HCT116 (cell line): Measurements from ENCODE around the gene LRRC51. TPM values are rescaled to one million over a fixed set of nuclear protein-coding genes. Genes with fewer than 3 reads are reported as not detected.

Experiments
- ATAC-seq: fragments of 200-7000 bp; cut with Tn5 transposase; 2 replicates; pipeline ENCODE4 v1.9.1; 2020; ENCODE audit warnings: mild to moderate bottlenecking, moderate library complexity
- BruUV-seq: library from RNA; stranded (reverse); fragments of 400-500 nt; replicated peaks from 2 replicates; lab custom pipeline; 2021; lab: Mats Ljungman, UMichigan
- CTCF ChIA-PET: fragments of 300-600 bp; sonication (Branson Sonifier 250); formaldehyde crosslinking; loops from one replicate; lab custom pipeline; 2021; ENCODE audit warnings: antibody characterized with exemption; lab: Charles Lee
- POLR2A ChIA-PET: fragments of 300-600, 350-600 bp; sonication (Branson Sonifier 250); formaldehyde crosslinking; loops from one replicate; lab custom pipeline; 2021; ENCODE audit warnings: antibody characterized with exemption; lab: Charles Lee
- RAD21 ChIA-PET, 2 experiments: fragments of 300-600 bp; sonication (Branson Sonifier 250); formaldehyde crosslinking; loops; one replicate each; lab custom pipeline; 2023; ENCODE audit warnings: low total read pairs in 2 of 2; ENCODE audit not compliant: uncharacterized antibody in 2 of 2, unreplicated experiment in 2 of 2, low non-redundant PET in 1 of 2; lab: Charles Lee
- DNase-seq: peaks from one replicate; pipeline ENCODE4 v3.0.0-alpha.2; 2010; ENCODE audit warnings: low read depth, low spot score
- H2AFZ ChIP-seq: fragments of 200-600 bp; shearing (Covaris generic), sonication (generic); 2 replicates; pipeline ENCODE4 v1.6.1; 2017; ENCODE audit warnings: low read depth, mixed run types, mixed read lengths, antibody characterized with exemption, low read length; ENCODE audit not compliant: poor library complexity, severe bottlenecking
- H3K27ac ChIP-seq: 2 replicates; pipeline ENCODE4 v1.5.1; 2012; ENCODE audit warnings: low read depth, low read length
- H3K27me3 ChIP-seq: fragments of 200-600 bp; sonication (generic); 2 replicates; pipeline ENCODE4 v1.6.1; 2016; ENCODE audit warnings: mixed run types, low read length, mixed read lengths; ENCODE audit not compliant: insufficient read depth
- H3K36me3 ChIP-seq, 2 experiments: fragments of 200-500 bp in 1 of 2; fragments of 200-600 bp in 1 of 2; sonication (Bioruptor generic) in 1 of 2; sonication (generic) in 1 of 2; 2 replicates each; pipeline versions ENCODE4 v1.5.1 to v1.6.1; 2014 to 2016; ENCODE audit warnings: low read length in 2 of 2, inconsistent platforms in 1 of 2, mixed read lengths in 1 of 2, mixed run types in 1 of 2; ENCODE audit not compliant: insufficient read depth in 2 of 2, control insufficient read depth in 1 of 2
- H3K4me1 ChIP-seq, 2 experiments: fragments of 200-600 bp in 1 of 2; sonication (generic) in 1 of 2; 2 replicates each; pipeline versions ENCODE4 v1.5.1 to v1.6.1; 2012 to 2017; ENCODE audit warnings: low read length in 2 of 2, inconsistent platforms in 1 of 2, mild to moderate bottlenecking in 1 of 2, mixed read lengths in 1 of 2, mixed run types in 1 of 2, moderate library complexity in 1 of 2; ENCODE audit not compliant: insufficient read depth in 2 of 2, control insufficient read depth in 1 of 2
- H3K4me2 ChIP-seq: fragments of 200-600 bp; sonication (generic); 2 replicates; pipeline ENCODE4 v1.6.1; 2017; ENCODE audit warnings: mixed run types, low read length, mixed read lengths
- H3K4me3 ChIP-seq, 2 experiments: fragments of 200-600 bp in 1 of 2; sonication (generic) in 1 of 2; replicated peaks in 1 of 2; 2 replicates each; pipeline ENCODE4 v1.5.1; 2011 to 2016; ENCODE audit warnings: low read length in 2 of 2, control low read depth in 1 of 2, low read depth in 1 of 2, mild to moderate bottlenecking in 1 of 2, mixed read lengths in 1 of 2, mixed run types in 1 of 2
- H3K79me2 ChIP-seq: fragments of 200-600 bp; sonication (generic); 2 replicates; pipeline ENCODE4 v1.6.1; 2017; ENCODE audit warnings: mild to moderate bottlenecking, mixed run types, low read length, moderate library complexity, mixed read lengths; ENCODE audit not compliant: insufficient read depth
- H3K9ac ChIP-seq: fragments of 200-600 bp; sonication (generic); 2 replicates; pipeline ENCODE4 v1.6.1; 2016; ENCODE audit warnings: low read length, mixed read lengths
- H3K9me2 ChIP-seq: fragments of 200-600 bp; sonication (generic), shearing (Covaris generic); 2 replicates; pipeline ENCODE4 v1.6.1; 2017; ENCODE audit warnings: mixed run types, mild to moderate bottlenecking, moderate library complexity; ENCODE audit not compliant: insufficient read depth
- H3K9me3 ChIP-seq, 2 experiments: fragments of 200-500 bp in 1 of 2; fragments of 200-600 bp in 1 of 2; sonication (Bioruptor generic) in 1 of 2; sonication (generic) in 1 of 2; 2 replicates each; pipeline ENCODE4 v1.6.1; 2014 to 2017; ENCODE audit warnings: low read length in 2 of 2, mixed read lengths in 2 of 2, inconsistent platforms in 1 of 2, low read depth in 1 of 2, mild to moderate bottlenecking in 1 of 2, mixed run types in 1 of 2, moderate library complexity in 1 of 2; ENCODE audit not compliant: control insufficient read depth in 1 of 2, insufficient read depth in 1 of 2
- H4K20me1 ChIP-seq: fragments of 200-600 bp; sonication (generic), shearing (Covaris generic); 2 replicates; pipeline ENCODE4 v1.6.1; 2017; ENCODE audit warnings: mixed run types, mild to moderate bottlenecking, moderate library complexity; ENCODE audit not compliant: insufficient read depth
- ATF3 ChIP-seq: IDR thresholded peaks from 2 replicates; pipeline ENCODE4 v1.6.1; 2012
- CTCF ChIP-seq, 3 experiments: fragments of 200-600 bp in 1 of 3; sonication (generic) in 1 of 3; IDR thresholded peaks in 2 of 3; conservative IDR thresholded peaks in 1 of 3; 2 replicates each; pipeline ENCODE4 v1.5.1; 2012 to 2017; ENCODE audit warnings: low read depth in 2 of 3, low read length in 2 of 3, antibody characterized with exemption in 1 of 3, borderline replicate concordance in 1 of 3, control low read depth in 1 of 3, mild to moderate bottlenecking in 1 of 3, mixed read lengths in 1 of 3, mixed run types in 1 of 3, moderate library complexity in 1 of 3; ENCODE audit not compliant: insufficient read depth in 1 of 3
- EGR1 ChIP-seq: IDR thresholded peaks from 2 replicates; pipeline ENCODE4 v1.6.1; 2012; ENCODE audit warnings: low read depth
- MAX ChIP-seq: IDR thresholded peaks from 2 replicates; pipeline ENCODE4 v1.6.1; 2012
- POLR2A ChIP-seq: IDR thresholded peaks from 2 replicates; pipeline ENCODE4 v1.7.0; 2011; ENCODE audit warnings: borderline replicate concordance; ENCODE audit not compliant: insufficient read depth, insufficient read length; ENCODE audit errors: extremely low read depth
- POLR2AphosphoS5 ChIP-seq: IDR thresholded peaks from 2 replicates; pipeline ENCODE4 v1.6.1; 2011; ENCODE audit warnings: mild to moderate bottlenecking, low read depth, low read length, moderate library complexity
- SP1 ChIP-seq: IDR thresholded peaks from 2 replicates; pipeline ENCODE4 v1.6.1; 2012; ENCODE audit warnings: low read depth
- YY1 ChIP-seq: IDR thresholded peaks from 2 replicates; pipeline ENCODE4 v1.6.1; 2011; ENCODE audit warnings: low read length, low read depth, moderate library complexity, mild to moderate bottlenecking; ENCODE audit not compliant: insufficient replicate concordance; ENCODE audit errors: extremely low read depth
- intact Hi-C: fragments of 100-400 bp; cut with micrococcal nuclease; formaldehyde crosslinking; loops from 2 replicates; pipeline ENCODE4 v1.10.0; 2022
- total RNA-seq: library from RNA; stranded (reverse); gene quantifications from one replicate; pipeline ENCODE4 v1.2.1, GENCODE V29; 2021; ENCODE audit not compliant: unreplicated experiment

Gene LRRC51
- total RNA-seq, 1 experiment from 2014 or later: 10.8 TPM

DNA sequence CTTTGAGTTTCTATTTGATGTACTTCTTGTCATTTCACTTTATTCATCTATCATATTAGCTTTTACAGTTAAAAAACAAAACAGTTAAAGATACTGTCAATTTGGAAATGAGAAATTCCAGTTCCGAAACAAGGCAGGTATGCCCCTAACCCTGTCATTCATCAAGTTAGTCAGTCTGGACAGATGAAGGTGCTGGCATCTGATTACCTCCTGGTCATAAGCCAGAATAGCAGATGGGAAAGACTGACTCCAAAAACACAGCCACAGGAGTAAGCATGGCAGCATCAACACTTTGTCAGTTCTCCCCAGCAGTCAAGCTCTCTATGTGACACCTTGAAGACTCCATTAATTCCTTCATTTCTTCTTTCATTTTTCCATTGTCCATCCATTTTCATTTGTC lies 4.3 kb downstream of the LRRC51 start (continued):
- TF ChIP-seq MAX (no peak), POLR2A (no peak), CTCF (IDR thresholded peaks at IDR 0.05 in 2 of 3, conservative IDR thresholded peaks at IDR 0.05 in 1 of 3; ENCODE audit: borderline replicate concordance in 1 of 3, insufficient read depth in 1 of 3, low read depth in 2 of 3, low read length in 2 of 3) (no peak)

DNA sequence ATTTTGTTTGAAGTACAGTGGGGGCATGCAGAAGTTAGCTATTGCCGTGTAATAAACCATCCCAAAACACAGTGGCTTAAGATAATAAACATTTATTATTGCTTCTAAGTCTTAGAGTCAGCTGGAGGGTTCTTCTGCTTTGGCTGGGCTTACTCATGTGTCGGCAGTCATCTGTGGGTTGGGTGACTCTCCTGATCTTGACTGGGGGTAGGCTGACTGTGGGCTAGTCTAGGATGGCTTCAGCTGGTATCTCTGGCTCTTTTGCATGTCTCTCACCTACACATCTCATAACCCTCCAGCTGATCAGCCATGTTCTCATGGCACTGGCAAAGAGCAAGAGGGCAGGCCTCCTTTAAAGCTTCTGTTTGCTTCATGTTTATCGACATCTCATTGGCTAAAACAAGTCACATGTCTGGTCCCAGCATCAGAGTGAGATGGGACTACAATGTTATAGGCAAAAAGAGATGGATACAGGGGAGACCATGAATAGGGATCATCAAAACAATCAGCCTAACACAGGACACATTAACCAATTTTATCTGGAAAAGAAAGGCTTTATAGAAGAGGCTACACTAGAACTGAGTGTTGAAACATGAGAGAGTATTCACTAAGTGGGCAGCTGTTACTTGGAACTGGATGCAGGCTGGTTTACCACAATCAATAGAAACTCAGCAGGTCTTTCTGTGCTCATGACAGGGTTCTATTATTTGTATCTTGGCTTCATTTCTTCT lies 5.1 kb downstream of the LRRC51 start:
- POLR2A ChIA-PET: no interaction called here
- CTCF ChIA-PET: interaction anchor here (0.9 to 1.3 kb wide), 2 partner anchors 45 to 60 kb away, joined by 3 to 5 read pairs; no protein-coding TSS in a partner anchor
- peak; percentile 25; the same call in 1 of the 2 replicates for ATAC-seq
- no peaks in the 10 kb centered on the region for H3K9me3 ChIP-seq
- BruUV-seq: no TSS peak
- H3K27ac ChIP-seq: no peak overlapping the region
- no peaks in the 10 kb centered on the region for H3K27me3 ChIP-seq
- TF ChIP-seq SP1 (no peak), ATF3 (no peak), EGR1 (no peak), YY1 (no peak), POLR2AphosphoS5 (no peak)
- no peak overlapping the region for H2AFZ ChIP-seq
- H3K4me3 ChIP-seq: no peak overlapping the region
- H3K4me2 ChIP-seq: no peak overlapping the region
- no peaks in the 10 kb centered on the region for H4K20me1 ChIP-seq
- no peak for DNase-seq
- H3K4me1 ChIP-seq: peaks cover 2 to 12% of the 10 kb centered on the region in 2 experiments; a peak in 3 of 4 replicates
- no peaks in the 10 kb centered on the region for H3K9me2 ChIP-seq
- intact Hi-C loops: no loop called here
- no peaks in the 10 kb centered on the region for H3K79me2 ChIP-seq
- no peak overlapping the region for H3K9ac ChIP-seq
- H3K36me3 ChIP-seq: no peaks in the 10 kb centered on the region
- RAD21 ChIA-PET: interaction anchor here in 1 of 2 experiments (1.2 kb wide), 1 partner anchor 60 kb away, joined by 3 read pairs; no protein-coding TSS in a partner anchor
